GM12873 (cell line): ENCODE data around the gene CYP1A2.

Experiments used
- TF ChIP-seq, protein P1 (sequence below): IDR thresholded peaks from 2 replicates; pipeline ENCODE4 v1.5.1; 2012; ENCODE audit warnings: low read depth, mild to moderate bottlenecking, moderate library complexity, low read length, control low read depth; ENCODE audit not compliant: insufficient read depth; ENCODE audit errors: missing control alignments

Gene CYP1A2

DNA sequence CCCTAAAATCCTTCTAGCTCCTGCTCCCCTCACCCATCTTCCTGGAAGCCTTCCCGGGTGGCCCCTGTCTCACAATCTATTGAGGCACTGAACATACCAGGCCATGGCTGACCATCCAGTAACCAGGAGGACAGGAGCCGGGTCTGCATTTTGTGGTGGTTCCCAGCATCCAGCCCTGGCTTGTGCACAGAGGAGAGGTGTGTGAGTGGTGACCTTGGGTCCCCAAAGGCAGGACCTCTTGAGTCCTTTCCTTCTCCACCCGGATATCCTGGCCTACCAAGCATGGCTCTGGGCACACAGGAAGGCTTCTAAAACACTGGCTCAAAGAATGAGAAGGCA lies 41.1 kb downstream of the CYP1A2 start:
- TF ChIP-seq, protein P1, sequence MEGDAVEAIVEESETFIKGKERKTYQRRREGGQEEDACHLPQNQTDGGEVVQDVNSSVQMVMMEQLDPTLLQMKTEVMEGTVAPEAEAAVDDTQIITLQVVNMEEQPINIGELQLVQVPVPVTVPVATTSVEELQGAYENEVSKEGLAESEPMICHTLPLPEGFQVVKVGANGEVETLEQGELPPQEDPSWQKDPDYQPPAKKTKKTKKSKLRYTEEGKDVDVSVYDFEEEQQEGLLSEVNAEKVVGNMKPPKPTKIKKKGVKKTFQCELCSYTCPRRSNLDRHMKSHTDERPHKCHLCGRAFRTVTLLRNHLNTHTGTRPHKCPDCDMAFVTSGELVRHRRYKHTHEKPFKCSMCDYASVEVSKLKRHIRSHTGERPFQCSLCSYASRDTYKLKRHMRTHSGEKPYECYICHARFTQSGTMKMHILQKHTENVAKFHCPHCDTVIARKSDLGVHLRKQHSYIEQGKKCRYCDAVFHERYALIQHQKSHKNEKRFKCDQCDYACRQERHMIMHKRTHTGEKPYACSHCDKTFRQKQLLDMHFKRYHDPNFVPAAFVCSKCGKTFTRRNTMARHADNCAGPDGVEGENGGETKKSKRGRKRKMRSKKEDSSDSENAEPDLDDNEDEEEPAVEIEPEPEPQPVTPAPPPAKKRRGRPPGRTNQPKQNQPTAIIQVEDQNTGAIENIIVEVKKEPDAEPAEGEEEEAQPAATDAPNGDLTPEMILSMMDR, result no peak

- TF ChIP-seq, protein P1, result no peak
These were observed 41.7 kb downstream of the CYP1A2 start for GRCh38 chr15:74790080-74790916.

DNA sequence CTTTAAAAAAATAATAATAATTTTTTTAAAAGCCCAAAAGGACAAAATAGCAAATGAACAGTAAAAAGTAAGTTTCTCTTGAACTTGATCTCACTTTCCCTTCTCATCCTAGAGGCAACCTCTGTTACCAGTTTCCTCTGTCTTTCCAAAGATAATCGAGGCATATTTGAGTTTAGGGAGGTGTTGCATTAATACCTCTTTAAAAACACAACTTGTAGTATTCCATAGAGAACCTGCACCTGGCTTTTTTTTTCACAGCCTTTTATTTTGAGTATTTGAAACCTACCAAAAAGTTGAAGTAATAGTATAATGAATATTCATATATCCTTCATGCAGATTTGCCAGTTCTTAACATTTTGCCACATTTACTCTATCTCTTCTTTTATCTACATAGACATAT lies 42.4 kb downstream of the CYP1A2 start:
- TF ChIP-seq, protein P1, result no peak

DNA sequence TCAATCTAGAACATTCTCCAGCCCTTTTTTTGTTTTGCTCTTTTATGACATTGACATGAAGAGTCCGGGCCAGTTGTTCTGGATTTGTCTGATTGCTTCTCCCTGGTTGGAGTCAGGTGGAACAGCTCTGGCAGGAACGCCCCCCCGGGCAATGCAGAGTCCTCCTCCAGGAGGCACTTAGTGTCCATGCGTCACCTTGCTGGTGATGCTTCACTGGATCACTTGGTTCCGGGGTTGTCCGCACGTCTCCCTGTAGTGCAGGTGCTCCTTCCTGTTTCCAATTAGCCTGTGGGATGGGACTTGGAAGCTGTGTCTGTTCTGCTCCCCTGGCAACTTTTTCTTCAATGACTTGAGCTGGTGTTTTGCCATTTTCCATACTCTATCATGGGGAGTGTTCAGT lies 43.0 kb downstream of the CYP1A2 start:
- TF ChIP-seq, protein P1, result no peak

- TF ChIP-seq, protein P1, result no peak
These were observed 43.8 kb downstream of the CYP1A2 start for GRCh38 chr15:74792227-74793016.

DNA sequence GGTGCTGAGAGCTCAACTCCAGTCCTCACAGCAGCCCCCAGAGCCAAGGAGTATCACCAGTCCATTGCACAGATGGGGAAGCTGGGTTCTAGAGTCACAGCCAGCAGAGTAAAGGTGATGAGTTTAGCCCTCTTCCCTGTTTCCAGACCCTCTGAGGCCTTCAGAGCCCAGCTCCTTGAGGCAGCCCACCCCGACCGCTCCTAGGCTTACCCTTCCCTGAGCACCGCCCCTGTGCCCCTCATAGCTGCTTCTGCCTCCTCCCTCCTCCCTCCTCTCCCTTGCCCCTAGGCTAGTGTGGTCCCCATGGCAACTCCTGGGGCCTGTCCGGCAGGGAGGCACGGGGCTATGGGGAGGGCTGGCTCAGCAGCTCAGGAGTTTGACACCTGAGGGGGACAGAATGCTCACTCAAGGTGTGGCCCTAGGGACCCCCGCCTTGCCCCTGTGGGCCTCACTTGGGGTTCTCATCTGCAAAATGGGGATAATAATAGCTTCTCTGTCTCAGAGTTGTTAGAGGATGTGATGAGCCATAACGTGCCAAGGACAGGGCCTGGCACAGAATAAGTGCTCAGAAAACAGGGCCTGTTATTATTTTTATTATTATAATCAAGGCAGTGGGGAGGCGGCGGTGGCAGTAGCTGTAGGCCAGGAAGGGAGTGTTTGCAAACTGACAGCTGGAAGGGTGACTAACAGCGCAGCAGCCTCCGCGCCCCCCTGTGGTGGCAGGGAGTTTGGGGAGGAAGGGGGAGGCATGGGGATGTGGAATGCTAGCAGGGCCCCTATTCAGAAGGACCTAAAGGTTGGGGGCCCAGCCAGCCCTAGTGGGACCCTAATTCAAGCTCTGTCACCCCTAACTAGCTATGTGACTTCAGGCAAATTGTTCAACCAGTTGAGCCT lies 44.7 kb downstream of the CYP1A2 start:
- TF ChIP-seq, protein P1, result peak; percentile 71
